CD14-positive monocyte (primary cell): ENCODE data around the gene RAB20. TPM values are rescaled to one million over a fixed set of nuclear protein-coding genes. Genes with fewer than 3 reads are reported as not detected.

Experiments
- DNase-seq, 3 donors: peaks; one replicate each; pipeline ENCODE4 v3.0.0-alpha.2; 2011 to 2022
- H2AFZ ChIP-seq: 2 replicates; pipeline ENCODE4 v1.6.0; 2012; ENCODE audit warnings: mild to moderate bottlenecking, low read depth, low read length, inconsistent platforms; ENCODE audit not compliant: insufficient read depth, poor library complexity, severe bottlenecking
- H3K27ac ChIP-seq, 2 donors: 1 replicate in 1 of 2; 2 replicates in 1 of 2; pipeline ENCODE4 v1.5.1; 2012 to 2013; ENCODE audit warnings: low read length in 2 of 2, control low read depth in 1 of 2, inconsistent platforms in 1 of 2, low read depth in 1 of 2, mild to moderate bottlenecking in 1 of 2
- H3K27me3 ChIP-seq, 2 donors: one replicate each; pipeline versions ENCODE4 v1.6.0 to v1.6.1; 2011 to 2013; ENCODE audit warnings: low read length in 2 of 2; ENCODE audit not compliant: control insufficient read depth in 2 of 2, insufficient read depth in 2 of 2
- H3K36me3 ChIP-seq, 2 donors: replicated peaks in 1 of 2; 1 replicate in 1 of 2; 2 replicates in 1 of 2; pipeline versions ENCODE4 v1.5.1 to v1.6.1; 2012 to 2013; ENCODE audit warnings: low read length in 2 of 2, control low read depth in 1 of 2, inconsistent platforms in 1 of 2, mild to moderate bottlenecking in 1 of 2; ENCODE audit not compliant: insufficient read depth in 2 of 2, control insufficient read depth in 1 of 2
- H3K4me1 ChIP-seq, 2 donors: 1 replicate in 1 of 2; 2 replicates in 1 of 2; pipeline versions ENCODE4 v1.5.1 to v1.6.1; 2012 to 2013; ENCODE audit warnings: low read length in 2 of 2, control low read depth in 1 of 2, inconsistent platforms in 1 of 2, mild to moderate bottlenecking in 1 of 2, moderate library complexity in 1 of 2; ENCODE audit not compliant: insufficient read depth in 2 of 2, control insufficient read depth in 1 of 2
- H3K4me2 ChIP-seq: replicated peaks from 2 replicates; pipeline ENCODE3; 2012; ENCODE audit warnings: low read length, moderate library complexity, mild to moderate bottlenecking; ENCODE audit not compliant: poor library complexity, severe bottlenecking; ENCODE audit errors: extremely low read depth
- H3K4me3 ChIP-seq, 3 experiments: fragments of 200-600 bp in 1 of 3; sonication (generic) in 1 of 3; replicated peaks in 1 of 3; 1 replicate in 2 of 3; 2 replicates in 1 of 3; pipeline ENCODE4 v1.5.1; 2011 to 2013; ENCODE audit warnings: low read length in 3 of 3, mild to moderate bottlenecking in 3 of 3, control low read depth in 2 of 3, low read depth in 2 of 3, inconsistent platforms in 1 of 3, moderate library complexity in 1 of 3
- H3K79me2 ChIP-seq: 2 replicates; pipeline ENCODE4 v1.6.0; 2012; ENCODE audit warnings: mild to moderate bottlenecking, control low read depth, inconsistent platforms, low read length, moderate library complexity; ENCODE audit not compliant: insufficient read depth
- H3K9ac ChIP-seq: 2 replicates; pipeline ENCODE4 v1.6.0; 2017; ENCODE audit warnings: low read length, mild to moderate bottlenecking; ENCODE audit not compliant: insufficient read depth, poor library complexity, severe bottlenecking
- H3K9me3 ChIP-seq, 2 donors: replicated peaks in 1 of 2; 1 replicate in 1 of 2; 2 replicates in 1 of 2; pipeline versions ENCODE4 v1.5.1 to v1.6.1; 2012 to 2013; ENCODE audit warnings: low read length in 2 of 2, control low read depth in 1 of 2; ENCODE audit not compliant: control insufficient read depth in 1 of 2, insufficient read depth in 1 of 2
- H4K20me1 ChIP-seq: 2 replicates; pipeline ENCODE4 v1.6.0; 2012; ENCODE audit warnings: mild to moderate bottlenecking, low read length, control low read depth, moderate library complexity; ENCODE audit not compliant: insufficient read depth
- H3K27ac Mint-ChIP-seq, 7 donors: one replicate each; pipeline ENCODE4 v1.8.0; 2020; ENCODE audit warnings: mild to moderate bottlenecking in 7 of 7, mixed read lengths in 7 of 7, moderate library complexity in 6 of 7, inconsistent platforms in 2 of 7
- H3K27me3 Mint-ChIP-seq, 3 donors: one replicate each; pipeline ENCODE4 v1.8.0; 2021 to 2022; ENCODE audit warnings: low read depth in 3 of 3, mild to moderate bottlenecking in 3 of 3, mixed read lengths in 3 of 3, moderate library complexity in 3 of 3, inconsistent platforms in 1 of 3
- H3K36me3 Mint-ChIP-seq, 2 donors: one replicate each; pipeline ENCODE4 v1.8.0; 2020; ENCODE audit warnings: mixed read lengths in 2 of 2, inconsistent platforms in 1 of 2, mild to moderate bottlenecking in 1 of 2
- H3K4me1 Mint-ChIP-seq: one replicate; pipeline ENCODE4 v1.8.0; 2020; ENCODE audit warnings: mild to moderate bottlenecking, mixed read lengths
- H3K4me3 Mint-ChIP-seq, 2 donors: one replicate each; pipeline ENCODE4 v1.8.0; 2020; ENCODE audit warnings: mild to moderate bottlenecking in 2 of 2, mixed read lengths in 2 of 2, moderate library complexity in 1 of 2
- H3K9me3 Mint-ChIP-seq, 7 donors: one replicate each; pipeline ENCODE4 v1.8.0; 2020 to 2022; ENCODE audit warnings: mixed read lengths in 7 of 7, mild to moderate bottlenecking in 6 of 7, moderate library complexity in 6 of 7, inconsistent platforms in 2 of 7
- CTCF ChIP-seq: fragments of 200-600 bp; IDR thresholded peaks from one replicate; pipeline ENCODE4 v1.8.0; 2022; ENCODE audit warnings: antibody characterized with exemption, mild to moderate bottlenecking
- WGBS: methylation state at CpG from one replicate; pipeline ENCODE4 v1.1.5; 2013; ENCODE audit warnings: missing lambda C conversion rate; ENCODE audit not compliant: insufficient coverage; 5-methylcytosine and 5-hydroxymethylcytosine counted together
- intact Hi-C, 2 donors: fragments of 100-400 bp; cut with micrococcal nuclease; formaldehyde crosslinking; loops; one replicate each; pipeline versions ENCODE4 v1.15.0 to v1.15.1; 2023
- polyA plus RNA-seq, 3 donors: library from polyadenylated mRNA; depleted of rRNA in 1 of 3; unstranded in 2 of 3; stranded (reverse) in 1 of 3; fragments of 300-500 nt in 2 of 3; fragments of >200 nt in 1 of 3; fragmentation: Illumina TruSeq in 2 of 3; gene quantifications; 1 replicate in 2 of 3; 2 replicates in 1 of 3; pipeline ENCODE4 v1.2.3, GENCODE V29; 2012 to 2021

Gene RAB20
- polyA plus RNA-seq, 3 donors = 37.8 to 77.5 (median 43.1) TPM

GRCh38 chr13:110503037-110503901 lies 58.3 kb downstream of the RAB20 start:
- Mint-ChIP-seq H3K4me3 (no peak overlapping the region), H3K9me3 (peaks cover 11 to 26% (median 20%) of the 10 kb centered on the region in 7 donors), H3K4me1 (peaks cover 14% of the 10 kb centered on the region), H3K27me3 (peaks cover 0 to 3% (median 0%) of the 10 kb centered on the region in 3 donors), H3K27ac (peak overlapping the region in 2 of 7 donors; percentile 6 to 47), H3K36me3 (no peaks in the 10 kb centered on the region)
- Histone ChIP-seq H3K4me1 (peaks cover 0 to 5% of the 10 kb centered on the region in 2 donors), H2AFZ (no peak overlapping the region), H4K20me1 (no peaks in the 10 kb centered on the region), H3K27ac (no peak overlapping the region), H3K4me2 (no peak overlapping the region), H3K9me3 (peaks cover 12 to 27% of the 10 kb centered on the region in 2 donors), H3K27me3 (no peaks in the 10 kb centered on the region), H3K36me3 (no peaks in the 10 kb centered on the region), H3K79me2 (no peaks in the 10 kb centered on the region), H3K9ac (no peak overlapping the region), H3K4me3 (no peak overlapping the region)
- 84% methylated on average over 19 of the region's 20 CpGs for WGBS
- no peak for TF ChIP-seq CTCF
- intact Hi-C loops = no loop called here
- peak in 2 of 3 donors; percentile 15 to 23 for DNase-seq

GRCh38 chr13:110501188-110501587 lies 60.3 kb downstream of the RAB20 start:
- no peaks in the 10 kb centered on the region for H3K36me3 ChIP-seq
- peaks cover 12 to 27% of the 10 kb centered on the region in 2 donors for H3K9me3 ChIP-seq
- intact Hi-C loops = no loop called here
- peaks cover 4% of the 10 kb centered on the region for H3K4me1 Mint-ChIP-seq
- no peak overlapping the region for H3K4me3 Mint-ChIP-seq
- no peak overlapping the region for H2AFZ ChIP-seq
- H3K27me3 Mint-ChIP-seq = peaks cover 0 to 3% (median 0%) of the 10 kb centered on the region in 3 donors
- H4K20me1 ChIP-seq = no peaks in the 10 kb centered on the region
- H3K4me3 ChIP-seq = no peak overlapping the region
- H3K4me1 ChIP-seq = no peaks in the 10 kb centered on the region
- no peaks in the 10 kb centered on the region for H3K27me3 ChIP-seq
- H3K9ac ChIP-seq = no peak overlapping the region
- no peak overlapping the region for H3K27ac ChIP-seq
- TF ChIP-seq CTCF = no peak
- peaks cover 11 to 27% (median 23%) of the 10 kb centered on the region in 7 donors for H3K9me3 Mint-ChIP-seq
- no peak for DNase-seq
- no peaks in the 10 kb centered on the region for H3K36me3 Mint-ChIP-seq
- H3K4me2 ChIP-seq = no peak overlapping the region
- WGBS = 100% methylated on average over 2 of the region's 9 CpGs
- no peaks in the 10 kb centered on the region for H3K79me2 ChIP-seq
- H3K27ac Mint-ChIP-seq = no peak overlapping the region
